ENCODE measurements around the gene PPP2R5D. TPM values are rescaled to one million over a fixed set of nuclear protein-coding genes. Genes with fewer than 3 reads are reported as not detected.
A peak's percentile ranks its signal among the peaks of the same experiment; 100 is the strongest.
"Not testable (repeated sequence)": the region's sequence is repeated elsewhere in the genome, so short reads cannot be mapped to it uniquely, and the experiment has no call there.

Gene PPP2R5D
- total RNA-seq, 1 experiment from 2014 or later = 53.5 TPM

DNA sequence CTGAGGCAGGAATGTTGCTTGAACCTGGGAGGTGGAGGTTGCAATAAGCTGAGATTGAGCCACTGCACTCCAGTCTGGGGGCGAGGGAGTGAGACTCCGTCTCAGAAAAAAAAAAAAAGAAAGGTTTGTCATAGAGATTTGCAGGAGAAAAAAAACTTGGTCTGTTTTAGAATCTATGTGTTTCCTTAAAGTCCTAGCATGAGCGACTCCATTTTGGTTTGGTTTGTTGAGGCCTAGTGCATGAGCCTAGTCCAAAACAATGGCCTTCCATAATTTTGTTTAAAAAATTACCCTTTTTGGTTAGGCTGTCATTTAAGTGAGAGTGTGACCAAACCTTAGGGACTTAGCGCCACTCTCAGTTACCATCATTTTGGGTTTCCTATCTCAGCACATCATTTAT, 32.0 kb upstream of the PPP2R5D start:
- Histone ChIP-seq H2BK12ac (ENCODE audit: insufficient read length, low read depth, low read length) (no peak overlapping the region), H2AK5ac (ENCODE audit: insufficient read length, low read length) (no peak overlapping the region), H3K79me2 (ENCODE audit: insufficient read depth, low read length) (no peaks in the 10 kb centered on the region), H2BK15ac (ENCODE audit: low read depth, low read length) (no peak overlapping the region), H4K91ac (ENCODE audit: insufficient read length, low read depth, low read length) (no peak overlapping the region), H2AFZ (ENCODE audit: low read length) (no peak overlapping the region), H4K20me1 (ENCODE audit: control insufficient read depth, insufficient read depth, insufficient read length) (no peaks in the 10 kb centered on the region), H3T11ph (ENCODE audit: low read length) (no peak overlapping the region), H4K5ac (ENCODE audit: insufficient read length, low read depth, low read length) (no peak overlapping the region), H2BK120ac (ENCODE audit: low read depth, low read length, poor library complexity, severe bottlenecking) (no peak overlapping the region), H3K79me1 (ENCODE audit: insufficient read depth, low read depth, low read length, poor library complexity, severe bottlenecking) (no peaks in the 10 kb centered on the region), H3K18ac (ENCODE audit: insufficient read length, low read depth, low read length) (no peak overlapping the region), H3K14ac (ENCODE audit: insufficient read depth, low read length) (no peak overlapping the region), H3K4me2 (ENCODE audit: insufficient read depth, insufficient read length, low read length) (no peak overlapping the region), H3K9me3 (ENCODE audit: control insufficient read depth, low read depth, low read length) (no peaks in the 10 kb centered on the region), H3K4me1 (ENCODE audit: insufficient read depth, low read length) (no peaks in the 10 kb centered on the region), H3K56ac (ENCODE audit: insufficient read length, low read depth, low read length) (no peak overlapping the region), H3K27ac (ENCODE audit: insufficient read length, low read depth, low read length) (no peak overlapping the region), H4K8ac (replicated peaks; ENCODE audit: insufficient read length, low read depth, low read length) (no peak overlapping the region), H3K23me2 (ENCODE audit: insufficient read length, low read depth, low read length, poor library complexity, severe bottlenecking) (no peaks in the 10 kb centered on the region), H3K9ac (ENCODE audit: extremely low read depth, insufficient read length, low read length) (no peak overlapping the region), H3K27me3 (ENCODE audit: insufficient read depth, low read length) (no peaks in the 10 kb centered on the region), H2BK5ac (ENCODE audit: insufficient read length, low read length) (no peak overlapping the region), H3K23ac (ENCODE audit: insufficient read length, low read depth, low read length) (no peak overlapping the region), H2BK20ac (ENCODE audit: low read depth, low read length, poor library complexity, severe bottlenecking) (no peak overlapping the region), H3K4ac (ENCODE audit: low read depth, low read length) (no peak overlapping the region)
- Mint-ChIP-seq H3K9me3 (no peaks in the 10 kb centered on the region; a peak in 1 of 5 replicates), H3K4me1 (peaks cover 6 to 8% of the 10 kb centered on the region in 2 experiments; a peak in 3 of 4 replicates), H3K4me3 (no peak overlapping the region), H3K27ac (peak overlapping the region in 1 of 3 experiments; percentile 67; a peak in 1 of 7 replicates), H3K27me3 (ENCODE audit: low read depth) (no peaks in the 10 kb centered on the region), H3K36me3 (ENCODE audit: insufficient read depth in 1 of 3, low read depth in 3 of 3) (no peaks in the 10 kb centered on the region)
- TF ChIP-seq, protein P1, sequence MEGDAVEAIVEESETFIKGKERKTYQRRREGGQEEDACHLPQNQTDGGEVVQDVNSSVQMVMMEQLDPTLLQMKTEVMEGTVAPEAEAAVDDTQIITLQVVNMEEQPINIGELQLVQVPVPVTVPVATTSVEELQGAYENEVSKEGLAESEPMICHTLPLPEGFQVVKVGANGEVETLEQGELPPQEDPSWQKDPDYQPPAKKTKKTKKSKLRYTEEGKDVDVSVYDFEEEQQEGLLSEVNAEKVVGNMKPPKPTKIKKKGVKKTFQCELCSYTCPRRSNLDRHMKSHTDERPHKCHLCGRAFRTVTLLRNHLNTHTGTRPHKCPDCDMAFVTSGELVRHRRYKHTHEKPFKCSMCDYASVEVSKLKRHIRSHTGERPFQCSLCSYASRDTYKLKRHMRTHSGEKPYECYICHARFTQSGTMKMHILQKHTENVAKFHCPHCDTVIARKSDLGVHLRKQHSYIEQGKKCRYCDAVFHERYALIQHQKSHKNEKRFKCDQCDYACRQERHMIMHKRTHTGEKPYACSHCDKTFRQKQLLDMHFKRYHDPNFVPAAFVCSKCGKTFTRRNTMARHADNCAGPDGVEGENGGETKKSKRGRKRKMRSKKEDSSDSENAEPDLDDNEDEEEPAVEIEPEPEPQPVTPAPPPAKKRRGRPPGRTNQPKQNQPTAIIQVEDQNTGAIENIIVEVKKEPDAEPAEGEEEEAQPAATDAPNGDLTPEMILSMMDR (conservative IDR thresholded peaks at IDR 0.05) = no peak
- no CpG with 5 or more reads among the region's 4 CpGs for WGBS (ENCODE audit: extremely low coverage, insufficient read length, low lambda C conversion rate)
- no peak for DNase-seq

DNA sequence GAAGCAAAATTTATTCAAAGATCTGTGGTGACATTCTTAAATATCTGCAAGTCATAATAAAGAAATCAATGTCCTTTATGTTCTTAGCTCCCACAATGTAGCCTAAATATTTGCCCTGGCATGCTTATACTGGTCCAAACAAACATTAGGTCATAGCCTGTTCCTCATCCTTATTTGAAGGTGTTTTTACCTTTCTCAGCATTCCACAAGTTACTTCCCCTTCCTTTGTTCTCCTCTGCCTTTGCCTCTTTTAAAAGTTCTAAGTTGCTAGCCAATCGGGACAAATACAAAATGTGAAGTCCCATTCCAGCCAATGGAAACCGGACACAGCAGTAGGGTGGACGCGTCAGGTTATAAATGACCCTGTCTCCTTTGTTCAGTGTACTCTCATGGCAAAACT, 30.0 kb upstream of the PPP2R5D start:
- H3K79me2 ChIP-seq (ENCODE audit: insufficient read depth, low read length); H4K91ac ChIP-seq (ENCODE audit: insufficient read length, low read depth, low read length); H3K14ac ChIP-seq (ENCODE audit: insufficient read depth, low read length); H2BK12ac ChIP-seq (ENCODE audit: insufficient read length, low read depth, low read length); DNase-seq; H3K27ac ChIP-seq (ENCODE audit: insufficient read length, low read depth, low read length); H3K4me2 ChIP-seq (ENCODE audit: insufficient read depth, insufficient read length, low read length); H3K27me3 ChIP-seq (ENCODE audit: insufficient read depth, low read length); H3K36me3 Mint-ChIP-seq (ENCODE audit: insufficient read depth in 1 of 3, low read depth in 3 of 3); H3K79me1 ChIP-seq (ENCODE audit: insufficient read depth, low read depth, low read length, poor library complexity, severe bottlenecking); H3T11ph ChIP-seq (ENCODE audit: low read length); H3K23me2 ChIP-seq (ENCODE audit: insufficient read length, low read depth, low read length, poor library complexity, severe bottlenecking); H2BK120ac ChIP-seq (ENCODE audit: low read depth, low read length, poor library complexity, severe bottlenecking); H3K4me3 Mint-ChIP-seq; H2AFZ ChIP-seq (ENCODE audit: low read length); H3K9me3 ChIP-seq (ENCODE audit: control insufficient read depth, low read depth, low read length); H2BK15ac ChIP-seq (ENCODE audit: low read depth, low read length); H3K27ac Mint-ChIP-seq; H2BK5ac ChIP-seq (ENCODE audit: insufficient read length, low read length); H3K56ac ChIP-seq (ENCODE audit: insufficient read length, low read depth, low read length); H3K9ac ChIP-seq (ENCODE audit: extremely low read depth, insufficient read length, low read length); H2BK20ac ChIP-seq (ENCODE audit: low read depth, low read length, poor library complexity, severe bottlenecking); H3K18ac ChIP-seq (ENCODE audit: insufficient read length, low read depth, low read length); H3K9me3 Mint-ChIP-seq; H4K5ac ChIP-seq (ENCODE audit: insufficient read length, low read depth, low read length); H2AK5ac ChIP-seq (ENCODE audit: insufficient read length, low read length); H4K8ac ChIP-seq (replicated peaks; ENCODE audit: insufficient read length, low read depth, low read length); H3K23ac ChIP-seq (ENCODE audit: insufficient read length, low read depth, low read length); H3K4me1 ChIP-seq (ENCODE audit: insufficient read depth, low read length); H3K4ac ChIP-seq (ENCODE audit: low read depth, low read length); H4K20me1 ChIP-seq (ENCODE audit: control insufficient read depth, insufficient read depth, insufficient read length): not testable (repeated sequence)
- WGBS (ENCODE audit: extremely low coverage, insufficient read length, low lambda C conversion rate) = no CpG with 5 or more reads among the region's 4 CpGs
- Mint-ChIP-seq H3K4me1 (peaks cover 10% of the 10 kb centered on the region in 2 experiments; a peak in 3 of 4 replicates), H3K27me3 (ENCODE audit: low read depth) (peaks cover 11% of the 10 kb centered on the region)

Data from H9 (cell line).